ENCODE data around the gene CPED1.
"Not testable (repeated sequence)": the region's sequence is repeated elsewhere in the genome, so short reads cannot be mapped to it uniquely, and the experiment has no call there.

CPED1 gene

DNA sequence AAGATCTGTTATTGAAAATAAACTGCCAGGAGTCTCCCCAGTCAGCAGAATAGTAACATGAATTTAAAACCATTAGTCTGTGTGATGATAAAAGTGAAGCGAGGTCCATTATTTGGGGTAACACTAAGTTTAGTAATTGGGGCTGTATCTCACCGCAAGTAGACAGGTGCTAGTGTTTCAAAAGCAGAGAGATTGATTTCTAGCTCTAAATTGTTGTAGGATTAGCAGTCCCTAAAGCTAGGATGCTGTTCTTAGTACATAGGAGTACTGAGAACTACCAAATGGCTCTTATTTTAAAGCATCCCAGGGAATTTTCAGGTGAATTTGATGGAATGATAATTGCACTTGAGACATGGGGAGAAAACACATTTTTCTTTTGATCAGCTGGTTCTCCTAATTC, 70.5 kb downstream of the CPED1 start:
- H4K91ac ChIP-seq (ENCODE audit: low read length): no peak overlapping the region
- DNase-seq: no peak
- no peak overlapping the region for H3K18ac ChIP-seq (ENCODE audit: low read depth in 1 of 2, low read length in 2 of 2)
- H3K14ac ChIP-seq (ENCODE audit: low read length in 2 of 2): no peak overlapping the region
- H3K9me3 ChIP-seq (ENCODE audit: control insufficient read depth, low read length): no peaks in the 10 kb centered on the region
- H3K4me3 ChIP-seq (ENCODE audit: insufficient read depth in 1 of 2, low read depth in 1 of 2, low read length in 2 of 2): no peak overlapping the region
- H2BK12ac ChIP-seq (ENCODE audit: low read length in 2 of 2): no peak overlapping the region
- H2AFZ ChIP-seq (ENCODE audit: low read depth, low read length): no peak overlapping the region
- H3K4ac ChIP-seq (ENCODE audit: low read depth in 1 of 2, low read length in 2 of 2): no peak overlapping the region
- H3K9ac ChIP-seq (ENCODE audit: low read length): no peak overlapping the region
- no peak overlapping the region for H2BK5ac ChIP-seq (ENCODE audit: low read depth, low read length, poor library complexity, severe bottlenecking)
- H2BK15ac ChIP-seq (ENCODE audit: low read depth, poor library complexity, severe bottlenecking): no peak overlapping the region
- H2AK5ac ChIP-seq (ENCODE audit: low read length, severe bottlenecking): no peak overlapping the region
- no peaks in the 10 kb centered on the region for H3K79me1 ChIP-seq (replicated peaks; ENCODE audit: low read length, poor library complexity, severe bottlenecking)
- H3K4me1 ChIP-seq (ENCODE audit: control insufficient read depth, insufficient read depth, low read depth, low read length): no peaks in the 10 kb centered on the region
- H3K4me2 ChIP-seq (ENCODE audit: low read length, poor library complexity, severe bottlenecking): no peak overlapping the region
- no peak overlapping the region for H3K27ac ChIP-seq (ENCODE audit: low read length, poor library complexity, severe bottlenecking)
- H3K27me3 ChIP-seq (ENCODE audit: control insufficient read depth in 1 of 2, insufficient read depth in 1 of 2, low read length in 2 of 2): no peaks in the 10 kb centered on the region
- no peak overlapping the region for H4K8ac ChIP-seq (ENCODE audit: low read length)
- H2BK120ac ChIP-seq (ENCODE audit: low read depth, low read length): no peak overlapping the region
- no peak overlapping the region for H3K23ac ChIP-seq (ENCODE audit: low read length in 2 of 2)
- no peaks in the 10 kb centered on the region for H3K36me3 ChIP-seq (ENCODE audit: control insufficient read depth in 1 of 2, insufficient read depth in 2 of 2, low read depth in 1 of 2, low read length in 2 of 2)
- 96% methylated on average over 2 of the region's 2 CpGs for WGBS

DNA sequence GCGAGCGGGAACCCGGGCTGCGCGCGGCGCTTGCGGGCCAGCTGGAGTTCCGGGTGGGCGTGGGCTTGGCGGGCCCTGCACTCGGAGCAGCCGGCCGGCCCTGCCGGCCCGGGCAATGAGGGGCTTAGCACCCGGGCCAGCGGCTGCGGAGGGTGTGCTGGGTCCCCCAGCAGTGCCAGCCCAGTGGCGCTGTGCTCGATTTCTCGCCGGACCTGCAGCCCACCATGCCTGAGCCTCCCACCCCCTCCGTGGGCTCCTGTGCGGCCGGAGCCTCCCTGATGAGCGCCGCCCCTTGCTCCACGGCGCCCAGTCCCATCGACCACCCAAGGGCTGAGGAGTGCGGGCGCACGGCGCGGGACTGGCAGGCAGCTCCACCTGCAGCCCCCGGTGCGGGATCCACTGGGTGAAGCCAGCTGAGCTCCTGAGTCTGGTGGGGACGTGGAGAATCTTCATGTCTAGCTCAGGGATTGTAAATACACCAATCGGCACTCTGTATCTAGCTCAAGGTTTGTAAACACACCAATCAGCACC, 71.5 kb downstream of the CPED1 start:
- H3K4me2 ChIP-seq (ENCODE audit: low read length, poor library complexity, severe bottlenecking): not testable (repeated sequence)

DNA sequence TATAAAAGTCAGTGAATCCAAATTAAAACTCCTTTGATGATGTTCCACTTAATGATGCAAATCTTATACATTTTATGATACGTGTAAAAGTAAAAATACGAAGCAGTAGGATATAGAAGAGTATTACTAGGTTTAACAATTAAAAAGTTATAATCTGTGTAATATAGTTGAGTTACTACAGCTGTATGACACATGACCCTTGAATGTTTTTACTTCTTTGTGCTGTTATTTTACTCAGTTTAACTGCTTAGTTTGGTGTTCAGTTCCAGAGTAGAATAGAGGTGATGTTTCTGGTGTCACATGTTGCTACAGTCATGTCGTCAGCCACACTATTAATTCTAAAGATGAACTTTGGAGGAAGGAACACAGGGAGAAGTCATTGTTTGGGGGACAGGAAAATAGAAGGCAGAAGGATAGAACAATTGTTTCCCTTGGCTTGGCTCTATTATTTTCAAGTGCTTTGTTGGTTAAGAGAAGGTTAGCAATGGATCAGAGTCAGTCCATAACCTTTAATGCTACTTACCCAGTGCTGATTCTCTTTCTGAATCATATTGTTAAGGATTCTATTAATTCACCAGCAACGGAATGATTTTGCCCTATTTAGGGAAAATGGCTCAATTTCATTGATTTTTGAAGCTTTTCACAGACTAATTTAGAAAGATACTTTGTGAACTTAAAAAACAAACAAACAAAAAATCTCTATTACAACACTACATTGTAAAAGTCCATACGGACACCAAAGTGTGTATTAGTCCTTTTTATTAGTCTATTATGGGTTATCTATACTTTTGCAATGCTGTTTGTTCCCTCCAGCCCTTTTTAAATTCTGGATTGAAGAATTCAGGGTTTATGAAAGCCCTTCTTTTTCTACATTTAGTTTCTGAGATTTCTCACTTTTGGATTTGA, 73.4 kb downstream of the CPED1 start:
- no peak overlapping the region for H3K4ac ChIP-seq (ENCODE audit: low read depth in 1 of 2, low read length in 2 of 2)

More for the DNA sequence above, 71.5 kb downstream of the CPED1 start:
- not testable (repeated sequence) for H2AK5ac ChIP-seq (ENCODE audit: low read length, severe bottlenecking); H3K4ac ChIP-seq (ENCODE audit: low read depth in 1 of 2, low read length in 2 of 2); H2BK12ac ChIP-seq (ENCODE audit: low read length in 2 of 2); H3K4me3 ChIP-seq (ENCODE audit: insufficient read depth in 1 of 2, low read depth in 1 of 2, low read length in 2 of 2); H3K79me1 ChIP-seq (replicated peaks; ENCODE audit: low read length, poor library complexity, severe bottlenecking); H3K9me3 ChIP-seq (ENCODE audit: control insufficient read depth, low read length); H2BK15ac ChIP-seq (ENCODE audit: low read depth, poor library complexity, severe bottlenecking); H3K14ac ChIP-seq (ENCODE audit: low read length in 2 of 2); H4K8ac ChIP-seq (ENCODE audit: low read length); H3K36me3 ChIP-seq (ENCODE audit: control insufficient read depth in 1 of 2, insufficient read depth in 2 of 2, low read depth in 1 of 2, low read length in 2 of 2); H3K27me3 ChIP-seq (ENCODE audit: control insufficient read depth in 1 of 2, insufficient read depth in 1 of 2, low read length in 2 of 2); H2BK5ac ChIP-seq (ENCODE audit: low read depth, low read length, poor library complexity, severe bottlenecking); H3K18ac ChIP-seq (ENCODE audit: low read depth in 1 of 2, low read length in 2 of 2); H3K27ac ChIP-seq (ENCODE audit: low read length, poor library complexity, severe bottlenecking); H2BK120ac ChIP-seq (ENCODE audit: low read depth, low read length); H3K9ac ChIP-seq (ENCODE audit: low read length); H3K23ac ChIP-seq (ENCODE audit: low read length in 2 of 2); H2AFZ ChIP-seq (ENCODE audit: low read depth, low read length); H3K4me1 ChIP-seq (ENCODE audit: control insufficient read depth, insufficient read depth, low read depth, low read length); DNase-seq; H4K91ac ChIP-seq (ENCODE audit: low read length)
- WGBS: over 99% methylated on average over 29 of the region's 40 CpGs

DNA sequence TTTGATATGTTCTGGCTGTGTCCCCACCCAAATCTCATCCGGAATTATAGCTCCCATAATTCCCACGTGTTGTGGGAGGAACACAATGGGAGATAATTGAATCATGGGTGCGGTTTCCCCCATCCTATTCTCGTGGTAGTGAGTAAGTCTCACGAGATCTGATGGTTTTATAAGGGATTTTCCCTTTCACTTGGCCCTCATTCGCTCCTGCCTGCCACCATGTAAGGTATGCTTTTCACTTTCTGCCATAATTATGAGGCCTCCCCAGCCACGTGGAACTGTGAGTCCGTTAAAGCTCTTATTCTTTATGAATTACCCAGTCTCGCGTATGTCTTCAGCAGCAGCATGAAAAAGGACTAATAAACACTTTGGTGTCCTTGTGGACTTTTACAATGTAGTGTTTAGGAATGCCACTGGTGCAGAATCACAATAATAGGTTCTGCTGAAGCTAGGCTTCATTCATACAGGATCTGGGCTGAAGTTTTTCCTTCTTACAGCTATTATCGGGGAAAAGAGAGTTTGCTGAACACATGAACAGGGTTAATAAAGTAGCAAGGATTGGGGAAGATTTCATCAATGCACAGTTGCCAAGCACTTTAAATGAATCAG, 74.3 kb downstream of the CPED1 start:
- no peak overlapping the region for H3K9ac ChIP-seq (ENCODE audit: low read length)
- no peak overlapping the region for H3K23ac ChIP-seq (ENCODE audit: low read length in 2 of 2)
- no peak overlapping the region for H2BK120ac ChIP-seq (ENCODE audit: low read depth, low read length)
- no peak overlapping the region for H4K91ac ChIP-seq (ENCODE audit: low read length)
- H3K27ac ChIP-seq (ENCODE audit: low read length, poor library complexity, severe bottlenecking): no peak overlapping the region
- H2AK5ac ChIP-seq (ENCODE audit: low read length, severe bottlenecking): no peak overlapping the region
- no peaks in the 10 kb centered on the region for H3K79me1 ChIP-seq (replicated peaks; ENCODE audit: low read length, poor library complexity, severe bottlenecking)
- no peak overlapping the region for H2BK15ac ChIP-seq (ENCODE audit: low read depth, poor library complexity, severe bottlenecking)
- H3K4me3 ChIP-seq (ENCODE audit: insufficient read depth in 1 of 2, low read depth in 1 of 2, low read length in 2 of 2): no peak overlapping the region
- peaks cover 0 to 8% of the 10 kb centered on the region in 2 experiments for H3K36me3 ChIP-seq (ENCODE audit: control insufficient read depth in 1 of 2, insufficient read depth in 2 of 2, low read depth in 1 of 2, low read length in 2 of 2)
- no peak overlapping the region for H2BK12ac ChIP-seq (ENCODE audit: low read length in 2 of 2)
- no peak overlapping the region for H2BK5ac ChIP-seq (ENCODE audit: low read depth, low read length, poor library complexity, severe bottlenecking)
- no peak overlapping the region for H3K4me2 ChIP-seq (ENCODE audit: low read length, poor library complexity, severe bottlenecking)
- H4K8ac ChIP-seq (ENCODE audit: low read length): no peak overlapping the region
- no peaks in the 10 kb centered on the region for H3K9me3 ChIP-seq (ENCODE audit: control insufficient read depth, low read length)
- H3K18ac ChIP-seq (ENCODE audit: low read depth in 1 of 2, low read length in 2 of 2): no peak overlapping the region
- DNase-seq: no peak
- H3K4ac ChIP-seq (ENCODE audit: low read depth in 1 of 2, low read length in 2 of 2): no peak overlapping the region
- H3K14ac ChIP-seq (ENCODE audit: low read length in 2 of 2): no peak overlapping the region
- H3K4me1 ChIP-seq (ENCODE audit: control insufficient read depth, insufficient read depth, low read depth, low read length): no peaks in the 10 kb centered on the region
- 86% methylated on average over 11 of the region's 11 CpGs for WGBS
- no peak overlapping the region for H2AFZ ChIP-seq (ENCODE audit: low read depth, low read length)
- H3K27me3 ChIP-seq (ENCODE audit: control insufficient read depth in 1 of 2, insufficient read depth in 1 of 2, low read length in 2 of 2): no peaks in the 10 kb centered on the region

More for the DNA sequence above, 73.4 kb downstream of the CPED1 start:
- 100% methylated on average over 2 of the region's 5 CpGs for WGBS
- Histone ChIP-seq H4K8ac (ENCODE audit: low read length) (no peak overlapping the region), H3K4me2 (ENCODE audit: low read length, poor library complexity, severe bottlenecking) (no peak overlapping the region), H3K27ac (ENCODE audit: low read length, poor library complexity, severe bottlenecking) (no peak overlapping the region), H3K23ac (ENCODE audit: low read length in 2 of 2) (no peak overlapping the region), H3K36me3 (ENCODE audit: control insufficient read depth in 1 of 2, insufficient read depth in 2 of 2, low read depth in 1 of 2, low read length in 2 of 2) (peaks cover 0 to 8% of the 10 kb centered on the region in 2 experiments), H2AFZ (ENCODE audit: low read depth, low read length) (no peak overlapping the region), H4K91ac (ENCODE audit: low read length) (no peak overlapping the region), H3K4me1 (ENCODE audit: control insufficient read depth, insufficient read depth, low read depth, low read length) (no peaks in the 10 kb centered on the region), H3K9me3 (ENCODE audit: control insufficient read depth, low read length) (no peaks in the 10 kb centered on the region), H3K18ac (ENCODE audit: low read depth in 1 of 2, low read length in 2 of 2) (no peak overlapping the region), H2BK15ac (ENCODE audit: low read depth, poor library complexity, severe bottlenecking) (no peak overlapping the region), H3K79me1 (replicated peaks; ENCODE audit: low read length, poor library complexity, severe bottlenecking) (no peaks in the 10 kb centered on the region), H2AK5ac (ENCODE audit: low read length, severe bottlenecking) (no peak overlapping the region), H3K9ac (ENCODE audit: low read length) (no peak overlapping the region), H2BK5ac (ENCODE audit: low read depth, low read length, poor library complexity, severe bottlenecking) (no peak overlapping the region), H2BK12ac (ENCODE audit: low read length in 2 of 2) (no peak overlapping the region), H2BK120ac (ENCODE audit: low read depth, low read length) (no peak overlapping the region), H3K14ac (ENCODE audit: low read length in 2 of 2) (no peak overlapping the region), H3K4me3 (ENCODE audit: insufficient read depth in 1 of 2, low read depth in 1 of 2, low read length in 2 of 2) (no peak overlapping the region), H3K27me3 (ENCODE audit: control insufficient read depth in 1 of 2, insufficient read depth in 1 of 2, low read length in 2 of 2) (no peaks in the 10 kb centered on the region)
- DNase-seq: no peak

All from mesenchymal stem cell (in vitro differentiated cells and primary cell).